Tibial nerve (tissue), 4 donors: ENCODE measurements around the gene CAMSAP3. TPM values are rescaled to one million over a fixed set of nuclear protein-coding genes. Genes with fewer than 3 reads are reported as not detected.

Source experiments
- DNase-seq, 2 donors: peaks; one replicate each; pipeline ENCODE4 v3.0.0-alpha.2; 2019; ENCODE audit warnings: low spot score in 2 of 2
- H3K27ac ChIP-seq, 4 donors: fragments of 200-600 bp; sonication (generic) in 3 of 4; one replicate each; pipeline ENCODE4 v1.5.1; 2017 to 2019; ENCODE audit warnings: mild to moderate bottlenecking in 1 of 4
- H3K27me3 ChIP-seq, 2 donors: fragments of 200-600 bp; sonication (generic) in 1 of 2; one replicate each; pipeline versions ENCODE4 v1.5.1 to v1.6.0; 2017 to 2019
- H3K36me3 ChIP-seq, 3 donors: fragments of 200-600 bp; sonication (generic); one replicate each; pipeline ENCODE4 v1.5.1; 2018 to 2019
- H3K4me1 ChIP-seq, 4 donors: fragments of 200-600 bp; sonication (generic) in 3 of 4; one replicate each; pipeline ENCODE4 v1.5.1; 2017 to 2019
- H3K4me3 ChIP-seq, 4 donors: fragments of 200-600 bp; sonication (generic) in 3 of 4; one replicate each; pipeline ENCODE4 v1.5.1; 2017 to 2019; ENCODE audit warnings: mild to moderate bottlenecking in 1 of 4, moderate library complexity in 1 of 4
- H3K9me3 ChIP-seq, 4 donors: fragments of 200-600 bp; sonication (generic) in 3 of 4; one replicate each; pipeline ENCODE4 v1.5.1; 2017 to 2019
- CTCF ChIP-seq, 5 experiments: fragments of 200-600 bp in 3 of 5; fragments of 450-650 bp in 2 of 5; sonication (generic) in 3 of 5; IDR thresholded peaks; one replicate each; pipeline ENCODE4 v1.5.1; 2016 to 2019; ENCODE audit warnings: antibody characterized with exemption in 5 of 5, mild to moderate bottlenecking in 3 of 5, moderate library complexity in 2 of 5
- EP300 ChIP-seq, 2 donors: sonication (generic); formaldehyde crosslinking; IDR thresholded peaks; one replicate each; pipeline ENCODE4 v1.6.1; 2017; ENCODE audit warnings: antibody characterized with exemption in 2 of 2, mild to moderate bottlenecking in 1 of 2
- POLR2A ChIP-seq, 2 donors: fragments of 450-650 bp; IDR thresholded peaks; one replicate each; pipeline ENCODE4 v1.6.1; 2017; ENCODE audit warnings: antibody characterized with exemption in 2 of 2, mild to moderate bottlenecking in 2 of 2, moderate library complexity in 2 of 2
- WGBS, 2 donors: methylation state at CpG; one replicate each; pipeline ENCODE4 v1.1.5; 2018; 5-methylcytosine and 5-hydroxymethylcytosine counted together
- total RNA-seq, 4 donors: library from RNA; depleted of rRNA; stranded (reverse); fragments of >200 nt; gene quantifications; one replicate each; pipeline ENCODE4 v1.1.0, GENCODE V29; 2016

Gene CAMSAP3
- total RNA-seq, 4 donors from 2014 or later = not detected

- no peak overlapping the region for H3K4me3 ChIP-seq
- TF ChIP-seq POLR2A (IDR thresholded peaks at IDR 0.05) (no peak), CTCF (IDR thresholded peaks at IDR 0.05) (no peak), EP300 (IDR thresholded peaks at IDR 0.05) (no peak)
- no peaks in the 10 kb centered on the region for H3K36me3 ChIP-seq
- no peaks in the 10 kb centered on the region for H3K9me3 ChIP-seq
- WGBS, 2 donors = 54 to 59% methylated on average over 20 of the region's 20 CpGs
- DNase-seq = no peak
- H3K4me1 ChIP-seq = no peaks in the 10 kb centered on the region
- H3K27ac ChIP-seq = no peak overlapping the region
- peaks cover 0 to 21% of the 10 kb centered on the region in 2 donors for H3K27me3 ChIP-seq
These were observed 50.2 kb downstream of the CAMSAP3 start for GRCh38 chr19:7645656-7646425.

GRCh38 chr19:7646426-7646700, 50.7 kb downstream of the CAMSAP3 start:
- no peaks in the 10 kb centered on the region for H3K36me3 ChIP-seq
- H3K27me3 ChIP-seq = peaks cover 0 to 26% of the 10 kb centered on the region in 2 donors
- no peaks in the 10 kb centered on the region for H3K4me1 ChIP-seq
- H3K9me3 ChIP-seq = no peaks in the 10 kb centered on the region
- H3K4me3 ChIP-seq = no peak overlapping the region
- WGBS, 2 donors = 75 to 81% methylated on average over 8 of the region's 8 CpGs
- DNase-seq = no peak
- no peak overlapping the region for H3K27ac ChIP-seq
- TF ChIP-seq POLR2A (IDR thresholded peaks at IDR 0.05) = no peak
- TF ChIP-seq CTCF (IDR thresholded peaks at IDR 0.05) = no peak
- TF ChIP-seq EP300 (IDR thresholded peaks at IDR 0.05) = no peak

GRCh38 chr19:7647156-7647555, 51.5 kb downstream of the CAMSAP3 start:
- Histone ChIP-seq H3K4me1 (peaks cover 0 to 5% (median 0%) of the 10 kb centered on the region in 4 donors), H3K9me3 (no peaks in the 10 kb centered on the region), H3K36me3 (no peaks in the 10 kb centered on the region), H3K27ac (no peak overlapping the region), H3K4me3 (no peak overlapping the region), H3K27me3 (peaks cover 0 to 30% of the 10 kb centered on the region in 2 donors)
- DNase-seq = no peak
- 86 to 95% methylated on average over 8 to 17 of the region's 26 CpGs for WGBS, 2 donors
- no peak for TF ChIP-seq CTCF (IDR thresholded peaks at IDR 0.05)

GRCh38 chr19:7648265-7649014, 52.8 kb downstream of the CAMSAP3 start:
- Histone ChIP-seq H3K4me1 (peaks cover 0 to 8% (median 0%) of the 10 kb centered on the region in 4 donors), H3K4me3 (no peak overlapping the region), H3K27me3 (peaks cover 0 to 30% of the 10 kb centered on the region in 2 donors), H3K27ac (no peak overlapping the region), H3K9me3 (no peaks in the 10 kb centered on the region), H3K36me3 (no peaks in the 10 kb centered on the region)
- 79 to 84% methylated on average over 15 of the region's 15 CpGs for WGBS, 2 donors
- DNase-seq = no peak
- TF ChIP-seq POLR2A (IDR thresholded peaks at IDR 0.05) (no peak), CTCF (IDR thresholded peaks at IDR 0.05) (no peak), EP300 (IDR thresholded peaks at IDR 0.05) (no peak)

- H3K36me3 ChIP-seq = no peaks in the 10 kb centered on the region
- H3K4me1 ChIP-seq = peaks cover 0 to 8% (median 0%) of the 10 kb centered on the region in 4 donors
- no peaks in the 10 kb centered on the region for H3K9me3 ChIP-seq
- H3K27ac ChIP-seq = no peak overlapping the region
- no peak for TF ChIP-seq POLR2A (IDR thresholded peaks at IDR 0.05)
- no peak for TF ChIP-seq EP300 (IDR thresholded peaks at IDR 0.05)
- TF ChIP-seq CTCF (IDR thresholded peaks at IDR 0.05) = no peak
- H3K4me3 ChIP-seq = no peak overlapping the region
- peaks cover 0 to 29% of the 10 kb centered on the region in 2 donors for H3K27me3 ChIP-seq
- DNase-seq = no peak
- WGBS, 2 donors = 37 to 38% methylated on average over 2 of the region's 2 CpGs
These were observed 54.5 kb downstream of the CAMSAP3 start for GRCh38 chr19:7650148-7650547.
